Retinal pigment epithelial cell (primary cell): ENCODE data around the gene PKNOX2.

Source experiments
- DNase-seq: peaks from one replicate; pipeline ENCODE4 v3.0.0-alpha.2; 2010; ENCODE audit warnings: low read depth
- H3K4me3 ChIP-seq: 2 replicates; pipeline ENCODE4 v1.5.1; 2011; ENCODE audit warnings: mild to moderate bottlenecking, low read length, control low read depth, moderate library complexity
- TF ChIP-seq, protein P1 (sequence below): conservative IDR thresholded peaks from 2 replicates; pipeline ENCODE4 v1.5.1; 2011; ENCODE audit warnings: low read depth, low read length, control low read depth, inconsistent platforms

PKNOX2 gene

DNA sequence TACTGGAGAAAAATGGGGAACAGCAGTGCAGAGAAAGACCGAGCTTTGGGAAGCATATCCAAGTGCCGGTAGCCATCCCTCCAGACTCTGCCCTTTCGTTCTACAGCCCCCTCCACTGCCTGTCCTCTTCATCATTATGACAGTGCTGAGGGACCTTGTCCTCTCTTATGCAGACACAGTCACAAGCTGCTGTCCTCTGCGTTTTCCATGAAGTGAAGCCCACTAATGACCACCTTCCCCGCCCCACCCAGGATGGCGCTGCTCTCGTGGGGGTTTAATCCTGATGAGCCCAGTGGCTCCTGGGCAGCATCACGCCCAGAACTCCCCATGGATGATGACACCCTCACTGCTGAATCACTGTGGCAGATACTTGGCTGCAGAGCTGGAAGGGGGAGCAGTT, 157.7 kb downstream of the PKNOX2 start:
- TF ChIP-seq, protein P1, sequence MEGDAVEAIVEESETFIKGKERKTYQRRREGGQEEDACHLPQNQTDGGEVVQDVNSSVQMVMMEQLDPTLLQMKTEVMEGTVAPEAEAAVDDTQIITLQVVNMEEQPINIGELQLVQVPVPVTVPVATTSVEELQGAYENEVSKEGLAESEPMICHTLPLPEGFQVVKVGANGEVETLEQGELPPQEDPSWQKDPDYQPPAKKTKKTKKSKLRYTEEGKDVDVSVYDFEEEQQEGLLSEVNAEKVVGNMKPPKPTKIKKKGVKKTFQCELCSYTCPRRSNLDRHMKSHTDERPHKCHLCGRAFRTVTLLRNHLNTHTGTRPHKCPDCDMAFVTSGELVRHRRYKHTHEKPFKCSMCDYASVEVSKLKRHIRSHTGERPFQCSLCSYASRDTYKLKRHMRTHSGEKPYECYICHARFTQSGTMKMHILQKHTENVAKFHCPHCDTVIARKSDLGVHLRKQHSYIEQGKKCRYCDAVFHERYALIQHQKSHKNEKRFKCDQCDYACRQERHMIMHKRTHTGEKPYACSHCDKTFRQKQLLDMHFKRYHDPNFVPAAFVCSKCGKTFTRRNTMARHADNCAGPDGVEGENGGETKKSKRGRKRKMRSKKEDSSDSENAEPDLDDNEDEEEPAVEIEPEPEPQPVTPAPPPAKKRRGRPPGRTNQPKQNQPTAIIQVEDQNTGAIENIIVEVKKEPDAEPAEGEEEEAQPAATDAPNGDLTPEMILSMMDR, result no peak
- no peak for DNase-seq
- H3K4me3 ChIP-seq, result no peak overlapping the region

DNA sequence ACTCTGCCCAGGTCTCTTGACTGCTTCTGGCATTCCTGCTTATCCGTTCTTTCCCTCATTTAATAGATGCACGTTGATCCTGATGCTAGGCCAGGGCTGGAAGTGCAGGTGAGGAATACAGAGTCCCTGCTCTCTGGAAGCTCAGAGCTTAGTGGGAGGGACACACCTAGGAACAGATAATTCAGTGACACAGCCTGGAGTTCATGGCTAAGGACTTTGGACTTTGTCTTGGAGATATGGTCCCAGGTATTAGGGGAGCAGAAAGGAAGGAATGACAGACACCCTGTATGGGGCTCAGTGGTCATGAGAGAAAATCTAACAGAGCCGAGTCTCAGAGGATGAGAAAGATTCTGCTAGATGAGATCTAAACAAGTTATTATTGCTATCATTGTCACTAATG, 160.6 kb downstream of the PKNOX2 start:
- TF ChIP-seq, protein P1, result no peak
- H3K4me3 ChIP-seq, result no peak overlapping the region
- no peak for DNase-seq

DNA sequence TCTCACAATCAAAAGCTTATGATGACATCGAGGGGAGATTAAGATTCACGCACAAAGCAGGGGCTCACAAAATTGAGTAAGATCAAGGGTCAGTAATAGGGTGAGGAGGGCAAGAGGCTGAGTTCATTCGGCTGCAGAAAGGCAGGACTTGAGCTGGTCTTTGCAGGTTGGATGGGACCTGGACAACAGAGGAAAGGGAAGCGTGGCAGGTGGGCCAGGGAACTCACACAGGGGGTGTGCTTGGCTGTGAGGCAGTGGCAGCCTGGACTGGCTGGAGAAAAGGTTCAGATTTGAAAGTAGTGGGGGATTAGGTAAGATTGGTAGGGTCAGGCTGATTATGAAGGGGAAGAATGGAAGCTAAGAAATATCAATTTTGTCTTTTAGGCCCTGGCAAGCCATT, 161.6 kb downstream of the PKNOX2 start:
- no peak overlapping the region for H3K4me3 ChIP-seq
- no peak for DNase-seq
- TF ChIP-seq, protein P1, result no peak

DNA sequence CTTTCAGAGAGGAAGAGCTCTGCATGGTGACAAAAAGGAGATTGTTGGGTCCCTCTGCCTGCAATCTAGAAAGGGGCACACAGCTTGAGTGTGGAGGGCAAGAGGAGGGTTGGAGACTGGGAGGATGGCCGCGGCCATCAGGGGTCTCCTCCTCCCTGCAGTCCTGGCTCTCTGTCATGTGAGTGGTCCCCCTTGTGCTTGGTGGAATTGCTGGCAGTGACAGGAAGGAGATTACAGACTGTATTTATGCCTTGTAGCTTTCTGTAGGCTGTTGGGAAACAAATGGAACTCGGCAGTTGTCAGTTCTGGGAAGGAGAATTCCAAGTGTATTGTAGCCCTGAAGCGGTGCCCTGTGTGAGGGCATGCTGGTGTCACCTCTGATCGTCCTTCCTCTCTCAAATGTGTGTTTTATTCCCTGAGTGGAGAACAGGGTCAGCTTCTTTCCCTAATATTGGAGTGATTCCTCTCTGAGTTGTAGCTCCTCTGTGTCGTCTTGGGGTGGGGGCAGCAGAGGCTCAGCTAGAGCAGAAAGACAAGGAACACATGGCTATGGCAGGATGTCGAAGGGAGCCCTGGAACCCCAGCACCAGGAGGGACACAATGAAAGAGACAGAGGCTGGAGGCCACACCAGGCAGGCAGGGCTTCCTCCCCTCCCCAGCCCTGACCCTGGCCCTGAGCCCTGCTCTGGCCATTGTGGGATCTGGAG, 163.1 kb downstream of the PKNOX2 start:
- TF ChIP-seq, protein P1, result no peak
- no peak overlapping the region for H3K4me3 ChIP-seq
- DNase-seq, result no peak

DNA sequence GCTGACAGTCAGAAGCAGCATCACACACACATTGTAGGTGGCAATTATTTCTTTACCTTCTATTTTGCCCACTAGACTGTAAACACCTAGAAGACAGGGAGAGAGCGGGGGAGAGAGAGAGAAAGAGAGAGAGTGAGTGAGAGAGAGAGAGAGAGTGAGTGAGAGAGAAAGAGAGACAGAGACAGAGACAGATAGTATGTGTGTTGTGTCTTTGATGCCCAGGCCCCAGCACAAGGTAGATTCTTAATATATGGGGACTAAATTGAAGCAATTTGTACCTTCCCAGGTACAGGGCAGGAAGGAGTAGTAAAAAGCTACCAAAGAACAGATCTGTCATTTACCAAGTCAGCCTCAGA, 163.7 kb downstream of the PKNOX2 start:
- DNase-seq, result no peak
- no peak overlapping the region for H3K4me3 ChIP-seq
- TF ChIP-seq, protein P1, result no peak

DNA sequence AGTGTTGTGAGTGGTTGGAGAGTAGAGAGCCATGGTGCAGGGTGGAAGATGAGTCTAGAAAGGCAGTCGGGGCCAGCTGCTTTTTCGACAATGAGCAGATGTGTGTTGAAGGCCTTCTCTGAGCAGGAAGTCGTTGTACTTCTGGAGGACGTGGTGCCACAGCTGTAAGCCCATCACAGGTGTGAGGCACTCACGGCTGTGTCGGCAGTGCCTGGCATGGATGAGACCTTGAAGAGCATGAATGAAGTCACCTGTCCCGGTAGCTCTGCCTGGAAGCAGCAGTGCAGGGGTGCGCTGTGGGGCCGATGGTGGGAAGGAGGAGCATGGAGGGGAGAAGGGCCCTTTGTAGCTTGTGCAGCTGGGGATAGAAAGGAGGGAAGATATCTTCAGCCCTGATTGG, 165.2 kb downstream of the PKNOX2 start:
- TF ChIP-seq, protein P1, result no peak
- no peak for DNase-seq

More for the DNA sequence above, 165.2 kb downstream of the PKNOX2 start:
- H3K4me3 ChIP-seq, result no peak overlapping the region
